ENCODE results near the gene UCN. TPM values are rescaled to one million over a fixed set of nuclear protein-coding genes. Genes with fewer than 3 reads are reported as not detected.

Gene UCN
- total and polyA plus RNA-seq, 2 of the 4 experiments (the other 2 are of a cell fraction) = 0.22 TPM; not detected in 1

- Histone ChIP-seq H3K4me1 (ENCODE audit: control insufficient read depth, insufficient read depth, low read length) (peaks cover 7% of the 10 kb centered on the region), H2BK120ac (ENCODE audit: low read depth, low read length) (no peak overlapping the region), H3K9me3 (ENCODE audit: control insufficient read depth, insufficient read depth, low read length) (no peaks in the 10 kb centered on the region), H3K9me1 (ENCODE audit: insufficient read depth, low read length) (peaks cover 11% of the 10 kb centered on the region; the same call in 1 of the 2 replicates), H4K91ac (ENCODE audit: insufficient read depth, low read depth, low read length) (no peak overlapping the region), H2BK20ac (ENCODE audit: low read depth, low read length) (no peak overlapping the region), H3K4me2 (ENCODE audit: low read depth, low read length) (no peak overlapping the region), H3K4me3 (ENCODE audit: insufficient read depth, low read depth, low read length) (no peak overlapping the region), H2BK5ac (ENCODE audit: low read depth, low read length, poor library complexity, severe bottlenecking) (no peak overlapping the region), H3K56ac (ENCODE audit: extremely low read depth, insufficient read depth, low read length) (no peak overlapping the region), H3K4ac (ENCODE audit: low read depth, low read length) (no peak overlapping the region), H4K5ac (ENCODE audit: low read depth, low read length) (no peak overlapping the region), H2BK15ac (ENCODE audit: low read depth, low read length) (no peak overlapping the region), H3K27ac (ENCODE audit: insufficient read depth, low read length) (no peak overlapping the region), H2AK9ac (replicated peaks; ENCODE audit: low read depth, low read length, poor library complexity) (no peak overlapping the region), H3K23ac (ENCODE audit: low read depth, low read length) (no peak overlapping the region), H3K27me3 (ENCODE audit: control insufficient read depth, insufficient read depth, low read length) (no peaks in the 10 kb centered on the region), H4K8ac (ENCODE audit: low read depth in 2 of 2, low read length in 2 of 2) (no peak overlapping the region), H3K36me3 (ENCODE audit: control insufficient read depth, insufficient read depth, low read length) (peaks cover 27% of the 10 kb centered on the region), H2AK5ac (ENCODE audit: low read depth, low read length) (no peak overlapping the region), H4K20me1 (ENCODE audit: insufficient read depth, low read length) (no peaks in the 10 kb centered on the region), H3K9ac (ENCODE audit: low read depth, low read length) (no peak overlapping the region), H2AFZ (replicated peaks; ENCODE audit: low read length, poor library complexity) (no peak overlapping the region), H3K18ac (ENCODE audit: low read depth, low read length) (no peak overlapping the region), H3K14ac (replicated peaks; ENCODE audit: low read depth, low read length) (no peak overlapping the region), H3K79me1 (ENCODE audit: low read depth in 1 of 2, low read length in 2 of 2) (peaks cover 22 to 37% of the 10 kb centered on the region in 2 experiments)
- dilution Hi-C loops (cut with HindIII; ENCODE audit: low sequenced_read_pairs, unreplicated experiment) = no loop called here
- no CpG with 5 or more reads among the region's 5 CpGs for WGBS, 2 experiments (ENCODE audit: extremely low coverage in 2 of 2, insufficient read length in 1 of 2)
- in situ Hi-C loops (cut with MboI; ENCODE audit: low sequenced_read_pairs) = no loop called here
- ATAC-seq (ENCODE audit: low read depth) = no peak
- CTCF ChIA-PET = interaction anchor here (1.2 kb wide), 1 partner anchor 45 kb away, joined by 3 read pairs; no protein-coding TSS in a partner anchor
- 0 out of 2 replicates have a peak, but pooled peaks have one; percentile 23 for TF ChIP-seq CEBPB (IDR thresholded peaks at IDR 0.05; ENCODE audit: low read depth, low read length)
- no peak for TF ChIP-seq MXI1 (IDR thresholded peaks at IDR 0.05; ENCODE audit: borderline replicate concordance, low read depth, low read length)
- TF ChIP-seq POLR2A (IDR thresholded peaks at IDR 0.05; ENCODE audit: low read depth, low read length) = no peak
- TF ChIP-seq RFX5 (IDR thresholded peaks at IDR 0.05; ENCODE audit: low read depth, low read length) = no peak
- intact Hi-C loops (cut with micrococcal nuclease) = loop anchor here (5.0 kb wide), 1 partner anchor 33 kb away; the partner anchor contains the start of gene GTF3C2
- no peak for DNase-seq
- POLR2A ChIA-PET (ENCODE audit: unreplicated experiment) = no interaction called here
- BruUV-seq (replicated peaks) = no TSS peak
These were observed 16.5 kb upstream of the UCN start for GRCh38 chr2:27324720-27325119.

Data from IMR-90 (cell line).